ENCODE measurements around the gene DEGS2. TPM values are rescaled to one million over a fixed set of nuclear protein-coding genes. Genes with fewer than 3 reads are reported as not detected.

DEGS2 gene
- total RNA-seq, 1 donor from 2014 or later: not detected

DNA sequence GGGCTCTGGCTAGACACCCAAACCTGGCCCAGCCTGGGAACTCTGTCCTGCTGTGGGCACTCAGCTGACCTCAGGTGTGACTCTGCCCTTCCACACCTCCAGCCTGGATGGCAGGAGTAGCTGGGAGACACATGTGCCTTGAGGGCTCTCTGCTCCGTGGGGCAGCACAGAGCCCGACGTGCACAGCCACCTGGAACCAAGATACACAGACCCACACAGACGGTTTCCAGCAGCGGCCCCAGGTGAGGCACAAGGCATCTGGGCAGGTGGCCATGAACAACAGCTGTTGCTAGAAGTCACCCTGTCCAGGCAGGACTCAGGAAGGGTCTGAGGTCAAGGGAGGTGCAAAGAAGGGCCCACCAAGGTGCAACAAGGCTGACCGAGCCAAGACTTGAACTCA lies 5.9 kb downstream of the DEGS2 start:
- intact Hi-C loops (cut with DNase I): no loop called here
- DNase-seq (ENCODE audit: missing footprints) (peak; percentile 42), ATAC-seq (no peak)

DNA sequence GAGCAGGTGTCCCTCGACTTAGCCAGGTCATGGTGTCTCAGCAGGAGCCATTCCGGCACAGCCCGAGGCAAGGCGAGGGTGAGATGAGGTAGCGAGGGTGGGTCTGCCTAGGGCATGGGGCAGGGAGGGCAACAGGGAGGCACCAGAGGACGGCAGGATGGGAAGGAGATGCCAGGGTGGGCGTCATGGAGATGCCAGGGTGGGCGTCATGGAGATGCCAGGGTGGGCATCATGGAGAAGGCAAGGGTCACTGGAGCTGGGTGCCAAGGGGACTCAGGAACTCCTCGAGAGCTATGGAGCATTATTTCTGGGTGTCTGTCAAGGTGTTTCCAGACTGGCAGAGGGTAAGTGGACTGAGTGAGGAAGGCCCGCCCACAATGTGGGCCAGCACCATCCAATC lies 7.4 kb downstream of the DEGS2 start:
- DNase-seq (ENCODE audit: missing footprints) (no peak), ATAC-seq (no peak)
- intact Hi-C loops (cut with DNase I): no loop called here

DNA sequence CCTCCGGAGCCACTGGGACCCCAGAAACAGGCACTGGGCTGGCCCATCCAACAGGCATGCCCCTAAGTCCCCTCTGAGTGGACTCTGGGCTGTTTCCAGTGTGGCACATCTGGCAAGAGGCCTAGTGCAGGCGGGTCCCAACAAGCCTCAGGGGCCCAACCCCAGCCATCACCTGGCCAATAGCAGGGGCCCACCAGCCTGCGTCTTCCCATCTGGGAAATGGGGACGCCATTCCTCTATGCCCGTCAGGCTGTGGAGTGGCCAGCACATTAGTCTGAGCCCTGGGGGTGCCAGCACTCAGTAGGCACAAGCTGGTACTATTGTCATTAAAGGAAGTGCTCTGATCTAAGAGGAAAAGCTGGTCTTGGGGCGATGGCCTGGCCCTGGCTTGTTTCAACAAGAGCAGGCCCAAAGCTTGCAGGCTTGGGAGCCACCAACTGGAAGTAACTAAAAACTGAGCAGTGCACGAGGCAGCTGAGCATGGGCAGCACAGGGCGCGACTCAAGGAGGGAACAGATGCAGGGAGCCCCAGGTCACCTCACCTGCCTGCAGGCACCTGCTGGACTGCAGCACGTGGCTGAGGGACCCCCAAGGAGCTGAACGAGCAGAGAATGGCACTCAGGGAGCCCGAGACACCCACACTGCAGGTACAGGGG lies 8.4 kb downstream of the DEGS2 start:
- DNase-seq (ENCODE audit: missing footprints) (peak; percentile 50), ATAC-seq (no peak)
- intact Hi-C loops (cut with DNase I): no loop called here

DNA sequence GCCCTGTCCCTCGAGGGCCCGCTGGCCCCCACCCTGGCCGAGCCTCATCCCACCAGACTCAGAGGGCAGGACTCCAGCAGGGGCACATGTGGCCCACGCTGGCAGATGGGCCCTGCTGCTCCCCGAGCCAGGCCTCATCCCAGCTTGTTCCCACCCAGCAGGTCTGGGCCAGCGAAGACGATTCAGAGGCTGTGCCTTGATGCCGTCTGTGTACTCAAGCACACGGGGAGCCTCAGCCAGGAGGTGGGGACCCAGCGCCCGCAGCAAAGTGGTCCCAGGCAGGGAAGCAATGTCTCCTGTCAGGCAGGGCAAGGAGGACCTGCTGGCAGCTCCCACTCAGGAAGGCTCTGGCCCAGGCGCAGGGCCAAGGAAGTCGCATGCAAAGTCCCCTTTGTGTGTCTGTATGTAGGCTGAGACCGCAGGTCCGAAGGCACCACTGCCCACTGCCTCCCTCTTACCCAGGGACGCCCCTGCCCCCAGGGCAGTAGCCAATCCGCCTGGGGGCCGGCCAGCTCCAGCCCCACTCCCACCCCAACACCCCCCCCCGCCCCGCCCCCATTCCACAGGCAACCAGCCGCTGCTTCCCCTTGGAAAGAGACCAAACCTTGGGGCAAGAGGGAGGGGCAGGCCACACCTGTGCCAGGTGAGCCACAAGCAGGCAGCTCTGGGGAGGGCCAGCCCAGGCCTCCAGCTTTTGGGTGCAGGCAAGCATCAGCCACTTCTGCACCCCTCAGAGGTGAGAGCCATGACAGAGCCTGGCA lies 9.4 kb downstream of the DEGS2 start:
- DNase-seq (ENCODE audit: missing footprints): peak; percentile 46

DNA sequence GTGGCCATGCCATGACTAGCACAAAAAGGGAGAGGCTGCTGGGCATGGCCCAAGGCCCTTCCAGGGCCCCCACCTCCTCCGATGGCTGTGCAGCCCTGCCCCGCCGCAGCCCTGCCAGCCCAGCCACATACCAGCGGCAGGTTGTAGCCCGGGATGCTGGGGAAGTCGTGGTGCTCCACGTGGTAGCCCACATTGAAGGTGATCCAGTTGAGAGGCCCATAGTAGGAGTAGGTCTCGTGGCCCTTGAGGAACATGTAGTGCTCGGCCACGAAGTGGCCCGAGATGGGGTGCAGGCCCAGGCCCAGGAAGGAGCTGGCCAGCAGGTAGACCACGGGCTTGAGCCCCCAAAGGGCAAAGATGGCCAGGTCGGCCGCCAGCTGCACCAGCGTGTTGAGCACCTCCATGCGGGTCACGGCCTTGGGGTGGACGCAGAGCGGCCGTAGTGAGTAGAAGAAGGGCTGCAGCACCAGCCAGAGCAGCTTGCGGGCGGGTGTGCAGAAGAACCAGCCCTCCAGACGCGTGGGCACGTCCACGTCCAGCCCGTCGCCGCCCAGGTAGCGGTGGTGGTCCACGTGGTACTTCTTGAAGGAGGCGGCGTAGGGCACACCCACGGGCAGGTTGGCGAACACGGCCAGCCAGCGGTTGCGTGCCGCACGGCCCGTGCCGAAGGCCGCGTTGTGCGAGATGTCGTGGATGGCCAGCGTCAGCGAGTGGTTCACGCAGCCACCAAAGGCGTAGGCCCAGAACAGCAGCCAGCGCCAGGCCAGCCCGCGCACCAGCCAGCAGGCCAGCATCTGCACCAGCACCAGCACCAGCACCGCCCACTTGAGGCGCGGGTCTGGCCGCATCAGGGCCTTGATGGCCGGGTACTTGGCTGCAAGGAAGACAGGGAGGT lies 10.4 kb downstream of the DEGS2 start:
- ATAC-seq (no peak), DNase-seq (ENCODE audit: missing footprints) (no peak)

More for the DNA sequence above, 9.4 kb downstream of the DEGS2 start:
- no peak for ATAC-seq
- intact Hi-C loops (cut with DNase I): loop anchor here (10.0 kb wide), 1 partner anchor 225 kb away; the partner anchor contains the start of gene WDR25

DNA sequence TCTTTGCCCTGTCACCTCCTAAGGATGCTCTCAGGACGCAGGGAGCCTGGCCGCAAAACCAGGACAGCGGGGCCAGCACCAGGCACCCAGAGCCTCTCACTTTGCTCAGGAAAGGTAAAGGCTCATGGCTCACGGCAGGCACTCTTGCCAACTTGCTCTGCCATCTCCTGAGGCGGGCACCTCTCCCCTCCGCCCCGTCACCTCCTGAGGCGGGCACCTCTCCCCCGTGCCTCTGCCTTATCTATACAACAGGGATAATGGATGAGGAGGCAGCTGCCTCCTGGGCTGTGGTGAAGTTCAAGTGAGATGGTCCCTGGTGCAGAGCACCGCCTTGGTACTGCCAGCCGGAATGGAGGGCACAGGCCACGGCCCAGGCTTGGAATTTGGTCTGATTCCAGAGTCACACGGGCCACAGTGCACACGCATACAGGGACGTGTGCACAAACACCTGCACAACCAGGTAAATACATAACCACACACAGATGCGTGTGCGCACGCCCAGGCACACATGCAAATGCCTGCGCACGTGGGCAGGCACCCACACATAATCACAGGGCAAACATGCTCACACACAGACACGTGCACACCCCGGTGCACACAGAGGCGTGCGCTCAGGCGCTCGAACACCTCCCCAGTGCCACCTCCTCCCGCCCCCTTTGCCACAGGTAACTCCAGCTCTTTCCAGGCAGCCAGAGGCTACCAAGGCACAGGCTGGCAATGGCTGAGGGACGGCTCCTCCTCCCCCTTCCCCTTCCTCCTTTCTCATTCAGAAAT lies 11.6 kb downstream of the DEGS2 start:
- DNase-seq (ENCODE audit: missing footprints) (no peak), ATAC-seq (no peak)
- intact Hi-C loops (cut with DNase I): loop anchor here (10.0 kb wide), 1 partner anchor 227 kb away; the partner anchor contains the start of gene WDR25

More for the DNA sequence above, 10.4 kb downstream of the DEGS2 start:
- intact Hi-C loops (cut with DNase I): loop anchor here (10.0 kb wide), 1 partner anchor 226 kb away; the partner anchor contains the start of gene WDR25

DNA sequence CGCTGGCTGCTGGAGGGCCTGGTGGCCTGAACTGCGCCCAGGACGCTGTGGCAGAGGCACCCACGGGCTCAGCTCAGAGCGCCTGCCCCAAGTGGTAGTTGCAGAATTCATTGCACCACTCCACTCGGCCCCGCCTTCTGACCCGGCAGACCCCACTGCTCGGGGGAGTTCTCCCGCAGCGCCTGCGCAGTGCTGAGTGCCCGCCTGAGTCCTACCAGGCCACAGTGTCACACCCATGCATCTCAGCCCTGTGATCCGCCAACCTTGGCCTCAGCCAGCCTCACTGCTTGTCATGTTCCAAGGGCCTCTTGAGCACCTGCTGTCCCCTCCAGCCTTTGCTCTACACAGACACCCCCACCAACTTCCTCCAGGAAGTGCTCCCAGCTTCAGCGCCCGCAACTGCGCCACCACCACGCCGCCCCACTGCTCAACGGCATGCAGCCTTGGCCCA lies 12.2 kb downstream of the DEGS2 start:
- intact Hi-C loops (cut with DNase I): loop anchor here (10.0 kb wide), 1 partner anchor 228 kb away; the partner anchor contains the start of gene WDR25
- no peak for DNase-seq (ENCODE audit: missing footprints)
- no peak for ATAC-seq

DNA sequence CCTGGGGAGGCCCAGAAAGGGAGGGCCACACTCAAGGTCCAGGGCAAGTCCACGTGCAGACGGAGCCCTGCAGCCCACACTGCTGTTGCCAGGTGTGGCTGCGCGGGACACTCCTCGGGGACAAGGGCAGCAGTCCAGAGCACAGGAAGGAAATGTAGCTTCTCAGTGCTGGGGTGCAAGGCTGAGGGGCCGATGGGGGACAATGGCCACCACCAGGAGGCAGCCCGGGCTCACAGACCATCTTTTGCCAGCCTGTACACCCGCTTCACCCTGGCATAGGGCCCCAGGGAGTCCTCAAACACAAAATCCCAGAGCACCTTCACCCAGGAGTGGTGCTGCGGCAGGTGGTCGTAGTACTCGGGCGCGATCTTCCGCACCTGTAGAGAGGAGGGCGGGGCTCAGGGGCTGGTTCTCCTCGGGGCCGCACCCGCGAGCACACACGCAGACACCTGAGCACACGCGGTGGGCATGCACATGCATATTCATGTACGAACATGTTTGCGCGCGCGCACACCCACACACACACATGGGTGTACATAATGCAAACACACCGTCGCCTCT lies 12.8 kb downstream of the DEGS2 start:
- intact Hi-C loops (cut with DNase I): loop anchor here (10.0 kb wide), 1 partner anchor 228 kb away; the partner anchor contains the start of gene WDR25
- DNase-seq (ENCODE audit: missing footprints) (no peak), ATAC-seq (no peak)

DNA sequence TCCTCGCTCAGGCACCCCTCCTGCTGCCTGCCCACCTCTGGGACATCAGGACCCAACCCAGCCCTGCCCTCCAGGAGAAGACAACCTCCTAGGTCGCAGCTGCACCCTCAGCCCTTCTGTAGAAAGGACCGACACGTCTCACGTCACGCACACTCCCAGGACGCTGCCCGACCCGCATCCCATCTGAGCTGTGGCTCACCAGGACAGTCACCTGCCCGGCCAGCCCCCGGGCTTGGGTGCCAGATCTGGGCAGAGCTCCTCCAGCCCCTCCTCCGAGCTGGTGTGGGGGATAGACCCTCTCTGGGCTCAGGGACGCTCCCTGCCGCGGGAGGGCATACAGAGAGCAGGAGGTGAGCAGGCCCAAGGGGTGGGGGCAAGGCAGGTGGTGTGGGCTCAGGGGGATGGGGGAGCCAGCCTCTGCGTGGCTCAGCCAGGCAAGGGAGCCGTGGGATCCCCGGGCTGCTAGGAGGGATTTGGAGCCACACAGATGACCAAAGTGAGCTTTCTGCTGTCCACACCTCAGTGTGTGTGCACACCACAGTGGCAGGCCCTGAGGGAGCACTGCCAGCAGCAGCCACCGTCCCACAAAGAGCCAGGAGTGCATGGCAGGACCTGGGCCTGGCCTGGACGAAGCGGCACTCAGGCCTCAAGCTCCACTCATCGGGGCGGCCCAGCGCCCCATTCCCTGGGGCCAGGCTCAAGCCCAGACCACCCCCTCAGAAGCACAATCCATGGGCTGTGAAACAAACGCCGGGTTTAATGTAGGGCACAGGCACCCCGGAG lies 13.6 kb downstream of the DEGS2 start:
- no peak for DNase-seq (ENCODE audit: missing footprints)
- intact Hi-C loops (cut with DNase I): loop anchor here (10.0 kb wide), 1 partner anchor 229 kb away; the partner anchor contains the start of gene WDR25
- no peak for ATAC-seq

DNA sequence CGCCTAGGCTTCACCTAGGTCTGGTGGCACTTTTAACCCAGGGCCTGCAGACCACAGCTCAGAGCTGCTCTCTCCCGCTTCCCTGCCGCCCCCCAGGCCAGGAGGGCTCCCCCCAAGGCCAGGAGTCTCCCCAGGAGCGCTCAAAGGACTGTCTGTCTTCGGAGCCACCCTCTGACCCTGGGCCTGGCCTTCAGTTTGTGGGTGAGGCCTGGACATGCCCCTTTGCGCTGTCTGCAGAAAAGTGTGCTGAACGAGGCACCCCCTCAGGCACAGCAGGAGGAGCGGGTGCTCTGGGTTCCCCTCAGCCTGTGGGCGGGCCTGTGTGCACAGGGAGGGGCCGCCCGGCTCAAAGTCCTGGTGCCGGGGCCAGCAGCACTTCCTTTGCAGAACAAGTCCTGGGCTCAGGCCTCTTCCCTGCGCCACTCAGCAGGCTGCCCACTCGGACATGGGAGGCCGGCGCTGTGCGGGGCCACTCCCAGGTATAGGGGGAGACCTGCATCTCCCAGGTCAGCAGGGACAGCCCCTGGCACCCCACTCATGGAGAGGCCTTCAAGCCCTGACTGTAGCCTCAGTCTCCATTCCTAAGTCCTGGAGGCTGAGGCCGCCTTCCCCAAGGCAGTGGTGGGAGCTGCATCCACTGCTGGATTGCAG lies 14.3 kb downstream of the DEGS2 start:
- intact Hi-C loops (cut with DNase I): loop anchor here (10.0 kb wide), 1 partner anchor 230 kb away; the partner anchor contains the start of gene WDR25
- no peak for ATAC-seq
- no peak for DNase-seq (ENCODE audit: missing footprints)

DNA sequence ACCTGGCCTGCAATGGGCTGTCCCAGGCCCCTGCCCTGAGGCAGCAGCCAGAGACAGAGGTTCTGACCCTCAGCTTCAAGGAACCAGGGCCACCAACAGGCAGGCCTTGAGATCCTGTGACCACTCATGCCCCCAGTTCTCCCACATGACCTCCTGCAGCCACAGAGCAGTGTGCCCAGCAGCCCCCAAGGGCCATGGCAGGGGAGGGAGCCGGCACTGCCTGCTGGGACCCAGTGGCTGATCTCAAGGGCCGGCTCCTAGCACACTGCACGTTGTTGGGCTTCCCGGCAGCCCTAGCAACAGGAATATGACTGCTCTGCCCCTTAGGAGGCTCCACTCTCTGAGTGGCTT lies 14.8 kb downstream of the DEGS2 start:
- DNase-seq (ENCODE audit: missing footprints): no peak
- intact Hi-C loops (cut with DNase I): loop anchor here (10.0 kb wide), 1 partner anchor 230 kb away; the partner anchor contains the start of gene WDR25
- ATAC-seq: no peak

DNA sequence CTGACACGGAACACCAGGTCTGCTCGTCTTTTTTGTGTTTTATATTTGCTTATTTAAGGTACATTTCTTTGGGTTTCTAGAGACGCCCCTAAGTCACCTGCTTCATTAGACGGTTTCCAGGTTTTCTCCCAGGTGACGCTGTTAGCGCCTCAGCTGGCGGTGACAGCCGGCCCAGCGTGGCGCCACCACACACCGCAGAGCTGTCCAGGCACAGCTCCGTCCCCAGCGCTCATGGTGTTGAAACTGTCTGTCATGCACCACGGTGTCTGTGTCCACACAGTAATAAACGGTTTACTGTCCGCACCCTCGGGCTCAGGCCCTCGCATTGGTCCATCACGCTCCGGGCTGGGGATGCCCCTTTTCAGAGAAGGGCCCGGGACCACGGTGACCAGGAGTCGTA lies 15.5 kb downstream of the DEGS2 start:
- intact Hi-C loops (cut with DNase I): loop anchor here (10.0 kb wide), 1 partner anchor 231 kb away; the partner anchor contains the start of gene WDR25
- DNase-seq (ENCODE audit: missing footprints) (no peak), ATAC-seq (no peak)

DNA sequence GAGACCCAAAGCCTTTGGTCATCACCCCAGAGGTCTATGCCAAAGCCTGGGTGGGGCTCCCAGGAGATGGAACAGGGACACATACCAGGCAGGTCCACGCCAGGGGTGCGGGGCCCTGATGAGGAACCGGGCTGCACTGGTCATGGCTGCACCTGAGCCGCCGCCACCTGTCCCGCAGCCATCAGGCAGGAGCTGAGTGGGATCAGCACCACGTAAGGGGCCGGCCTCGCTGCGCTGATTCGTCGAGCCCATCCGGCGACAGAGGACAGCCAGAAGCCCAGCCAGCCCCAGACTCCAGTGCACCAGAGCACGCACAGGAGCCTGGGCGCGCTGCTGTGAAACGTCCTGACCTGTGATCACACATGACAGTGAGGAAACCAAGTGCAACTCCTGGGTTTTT lies 15.9 kb downstream of the DEGS2 start:
- ATAC-seq: no peak
- intact Hi-C loops (cut with DNase I): loop anchor here (10.0 kb wide), 1 partner anchor 231 kb away; the partner anchor contains the start of gene WDR25
- DNase-seq (ENCODE audit: missing footprints): no peak

DNA sequence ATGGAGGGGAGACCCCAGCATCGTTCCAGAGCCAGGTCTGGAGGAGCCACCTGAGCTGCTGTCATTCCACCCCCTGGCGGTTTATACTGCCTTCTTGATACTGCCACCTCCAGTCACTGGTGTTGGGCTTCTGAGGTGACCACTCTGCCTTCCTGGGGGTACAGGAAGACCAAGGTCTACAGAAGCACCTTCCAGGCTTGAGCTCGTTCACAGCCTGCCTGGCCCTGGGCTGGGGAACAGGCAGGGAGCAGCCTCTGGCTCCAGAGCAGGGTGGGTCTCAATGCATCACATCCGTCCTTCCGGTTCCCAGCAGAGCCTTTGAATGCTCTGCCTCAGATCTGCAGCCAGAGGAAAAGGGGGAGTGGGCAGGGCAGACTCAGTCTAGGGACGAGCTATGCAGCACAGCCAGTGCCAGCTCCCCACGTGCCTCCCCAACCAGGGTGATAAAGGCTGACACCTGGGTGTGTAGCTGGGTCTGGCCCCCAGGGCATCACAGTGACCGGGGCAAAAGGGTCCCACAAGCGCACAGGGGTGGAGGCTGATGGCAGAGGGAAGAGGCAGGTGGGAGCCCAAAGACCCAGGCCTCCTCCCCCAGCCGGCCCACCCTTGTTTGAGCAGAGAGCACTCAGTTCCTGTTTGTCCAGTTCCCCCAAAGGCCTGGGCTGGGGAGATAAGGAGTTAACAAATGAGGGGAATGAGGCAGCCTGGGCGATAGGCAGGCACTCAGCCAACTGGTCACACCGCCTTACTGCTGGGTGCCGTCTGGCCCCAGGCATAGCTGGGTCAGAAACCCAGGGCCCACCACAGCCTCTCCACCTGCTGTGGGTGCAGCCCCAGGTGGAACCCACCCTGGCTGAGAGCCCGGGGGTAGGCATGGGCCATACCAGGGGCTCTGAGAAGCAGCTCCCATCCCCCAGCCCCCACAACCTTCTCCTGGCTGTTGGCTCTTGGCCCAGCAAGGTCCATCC lies 17.1 kb downstream of the DEGS2 start:
- peak; percentile 47 for ATAC-seq
- intact Hi-C loops (cut with DNase I): loop anchor here (10.0 kb wide), 1 partner anchor 232 kb away; the partner anchor contains the start of gene WDR25
- DNase-seq (ENCODE audit: missing footprints): no peak

DNA sequence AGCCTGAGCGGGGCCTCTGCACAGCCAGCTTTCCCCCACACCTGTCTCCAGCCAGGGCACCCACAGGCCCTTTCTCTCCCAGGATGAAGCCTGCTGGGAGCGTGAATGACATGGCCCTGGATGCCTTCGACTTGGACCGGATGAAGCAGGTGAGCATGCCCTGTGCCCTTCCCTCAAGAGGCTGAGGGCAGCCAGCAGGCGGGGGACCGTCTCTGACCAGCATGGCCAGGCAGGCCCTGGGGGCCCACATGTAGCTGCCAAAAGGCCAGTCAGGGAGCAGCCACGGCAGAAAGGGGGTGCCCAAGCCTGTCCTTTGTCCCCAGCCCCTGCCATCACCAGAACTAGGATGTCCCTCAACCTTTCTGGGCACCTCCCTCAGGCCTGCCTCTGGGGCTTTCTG lies 18.3 kb downstream of the DEGS2 start:
- DNase-seq (ENCODE audit: missing footprints) (no peak), ATAC-seq (no peak)
- intact Hi-C loops (cut with DNase I): loop anchor here (10.0 kb wide), 1 partner anchor 234 kb away; the partner anchor contains the start of gene WDR25
